Gastroesophageal sphincter (tissue), 4 donors: ENCODE results near the gene ABCA1. TPM values are rescaled to one million over a fixed set of nuclear protein-coding genes. Genes with fewer than 3 reads are reported as not detected.
A peak's percentile ranks its signal among the peaks of the same experiment; 100 is the strongest.

Experiments
- ATAC-seq: fragments of 150-250 bp; one replicate; pipeline ENCODE4 v1.9.1; 2016; ENCODE audit warnings: mild to moderate bottlenecking, moderate library complexity
- H3K27ac ChIP-seq, 4 donors: fragments of 200-600 bp; sonication (generic) in 3 of 4; 1 replicate in 3 of 4; 2 replicates in 1 of 4; pipeline ENCODE4 v1.5.1; 2016 to 2019
- H3K27me3 ChIP-seq: fragments of 200-600 bp; sonication (generic); one replicate; pipeline ENCODE4 v1.5.1; 2019
- H3K36me3 ChIP-seq, 2 donors: fragments of 200-600 bp; sonication (generic); one replicate each; pipeline ENCODE4 v1.5.1; 2019; ENCODE audit warnings: control low read depth in 1 of 2
- H3K4me1 ChIP-seq, 3 donors: fragments of 200-600 bp; sonication (generic); 1 replicate in 2 of 3; 2 replicates in 1 of 3; pipeline ENCODE4 v1.5.1; 2016 to 2019; ENCODE audit warnings: control low read depth in 2 of 3
- H3K4me3 ChIP-seq, 2 donors: fragments of 200-600 bp; sonication (generic); one replicate each; pipeline ENCODE4 v1.5.1; 2019; ENCODE audit warnings: mild to moderate bottlenecking in 1 of 2, moderate library complexity in 1 of 2
- H3K9me3 ChIP-seq, 3 donors: fragments of 200-600 bp; sonication (generic); one replicate each; pipeline ENCODE4 v1.5.1; 2017 to 2019; ENCODE audit warnings: control low read depth in 2 of 3
- EP300 ChIP-seq: sonication (generic); formaldehyde crosslinking; IDR thresholded peaks from one replicate; pipeline ENCODE4 v1.6.1; 2017; ENCODE audit warnings: antibody characterized with exemption, mild to moderate bottlenecking
- POLR2A ChIP-seq, 2 donors: fragments of 450-650 bp; IDR thresholded peaks; one replicate each; pipeline ENCODE4 v1.6.1; 2017; ENCODE audit warnings: antibody characterized with exemption in 2 of 2, mild to moderate bottlenecking in 2 of 2, moderate library complexity in 1 of 2
- POLR2AphosphoS5 ChIP-seq: sonication (generic); formaldehyde crosslinking; IDR thresholded peaks from one replicate; pipeline ENCODE4 v1.6.1; 2017; ENCODE audit warnings: antibody characterized with exemption
- WGBS, 2 donors: methylation state at CpG; one replicate each; pipeline ENCODE4 v1.1.5; 2018; ENCODE audit warnings: low coverage in 1 of 2; 5-methylcytosine and 5-hydroxymethylcytosine counted together
- total RNA-seq, 4 donors: library from RNA; depleted of rRNA; stranded (reverse); fragments of >200 nt; gene quantifications; one replicate each; pipeline ENCODE4 v1.1.0, GENCODE V29; 2016
- TF ChIP-seq, protein P1 (sequence below), 4 experiments: fragments of 200-600 bp in 2 of 4; fragments of 450-650 bp in 2 of 4; sonication (generic) in 1 of 4; IDR thresholded peaks; one replicate each; pipeline ENCODE4 v1.5.1; 2017 to 2019; ENCODE audit warnings: antibody characterized with exemption in 4 of 4, mild to moderate bottlenecking in 2 of 4, moderate library complexity in 2 of 4

Gene ABCA1
- total RNA-seq, 4 donors from 2014 or later: 46.2 to 91.5 (median 64.9) TPM

DNA sequence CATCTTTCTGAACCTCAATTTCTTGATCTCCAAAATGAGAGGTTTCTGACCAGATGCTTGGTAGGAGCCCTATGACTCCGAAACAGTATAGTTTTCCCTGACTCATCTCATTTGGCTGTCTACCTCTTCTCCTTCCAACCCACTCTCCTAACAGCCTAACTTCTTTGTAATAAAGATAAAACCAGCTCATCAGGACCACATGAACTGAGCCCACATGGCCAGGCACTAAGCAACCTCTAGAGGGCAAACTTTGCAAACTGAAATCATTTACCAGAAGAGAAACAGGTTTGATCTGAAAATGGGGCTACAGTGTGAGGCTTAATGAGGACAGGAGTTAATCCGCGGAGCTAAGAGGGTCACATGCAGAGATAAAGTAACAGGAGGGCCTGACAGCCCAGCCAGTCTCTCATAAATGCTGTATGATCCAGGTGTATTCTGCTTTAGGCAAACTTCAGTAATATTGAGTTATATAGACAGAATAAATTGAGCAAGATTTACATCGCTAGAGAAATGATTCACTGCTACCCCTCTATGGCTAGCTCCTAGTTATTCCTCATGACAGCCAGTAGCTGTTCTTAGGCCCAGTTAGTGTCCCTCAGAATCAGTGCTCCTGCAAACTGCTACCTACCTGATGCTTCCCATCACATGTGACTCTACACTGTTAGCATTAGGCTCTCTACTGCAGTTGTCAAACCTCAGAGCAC, 64.6 kb downstream of the ABCA1 start:
- H3K27ac ChIP-seq: peak overlapping the region in 3 of 4 donors; percentile 5 to 34 (median 19)
- H3K9me3 ChIP-seq: no peaks in the 10 kb centered on the region
- TF ChIP-seq, protein P1, sequence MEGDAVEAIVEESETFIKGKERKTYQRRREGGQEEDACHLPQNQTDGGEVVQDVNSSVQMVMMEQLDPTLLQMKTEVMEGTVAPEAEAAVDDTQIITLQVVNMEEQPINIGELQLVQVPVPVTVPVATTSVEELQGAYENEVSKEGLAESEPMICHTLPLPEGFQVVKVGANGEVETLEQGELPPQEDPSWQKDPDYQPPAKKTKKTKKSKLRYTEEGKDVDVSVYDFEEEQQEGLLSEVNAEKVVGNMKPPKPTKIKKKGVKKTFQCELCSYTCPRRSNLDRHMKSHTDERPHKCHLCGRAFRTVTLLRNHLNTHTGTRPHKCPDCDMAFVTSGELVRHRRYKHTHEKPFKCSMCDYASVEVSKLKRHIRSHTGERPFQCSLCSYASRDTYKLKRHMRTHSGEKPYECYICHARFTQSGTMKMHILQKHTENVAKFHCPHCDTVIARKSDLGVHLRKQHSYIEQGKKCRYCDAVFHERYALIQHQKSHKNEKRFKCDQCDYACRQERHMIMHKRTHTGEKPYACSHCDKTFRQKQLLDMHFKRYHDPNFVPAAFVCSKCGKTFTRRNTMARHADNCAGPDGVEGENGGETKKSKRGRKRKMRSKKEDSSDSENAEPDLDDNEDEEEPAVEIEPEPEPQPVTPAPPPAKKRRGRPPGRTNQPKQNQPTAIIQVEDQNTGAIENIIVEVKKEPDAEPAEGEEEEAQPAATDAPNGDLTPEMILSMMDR (IDR thresholded peaks at IDR 0.05): peak; percentile 50 to 74 (median 69)
- no peak for TF ChIP-seq POLR2AphosphoS5
- H3K4me3 ChIP-seq: no peak overlapping the region
- WGBS, 2 donors: 10 to 36% methylated on average over 3 to 4 of the region's 4 CpGs
- H3K27me3 ChIP-seq: no peaks in the 10 kb centered on the region
- ATAC-seq: peak; percentile 37
- H3K36me3 ChIP-seq: peaks cover 0 to 81% of the 10 kb centered on the region in 2 donors
- H3K4me1 ChIP-seq: peaks cover 6 to 58% (median 6%) of the 10 kb centered on the region in 3 donors

DNA sequence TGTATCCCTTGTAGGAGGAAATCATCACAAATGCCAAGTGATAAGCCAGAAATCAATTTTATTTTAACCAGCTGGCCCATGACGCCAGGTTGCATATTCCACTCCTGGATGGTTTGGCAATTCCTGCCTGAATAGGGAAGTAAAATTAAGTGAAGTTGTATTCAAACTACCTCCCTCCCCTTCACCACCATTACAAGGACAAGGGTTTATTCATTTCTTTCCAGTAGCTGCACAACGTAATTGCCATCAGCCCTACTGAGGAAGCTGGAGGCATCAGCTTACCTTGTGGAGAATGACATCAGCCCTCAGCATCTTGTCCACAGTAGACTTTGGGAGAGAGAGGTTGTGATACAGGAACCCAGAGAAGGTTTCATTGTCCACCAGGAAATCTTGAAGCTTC, 66.6 kb downstream of the ABCA1 start:
- Histone ChIP-seq H3K4me3 (no peak overlapping the region), H3K9me3 (no peaks in the 10 kb centered on the region), H3K27me3 (no peaks in the 10 kb centered on the region), H3K36me3 (peaks cover 0 to 81% of the 10 kb centered on the region in 2 donors), H3K27ac (peak overlapping the region in 1 of 4 donors; percentile 22), H3K4me1 (peaks cover 6 to 61% (median 6%) of the 10 kb centered on the region in 3 donors)
- WGBS, 2 donors: 55 to 71% methylated on average over 1 to 2 of the region's 2 CpGs
- TF ChIP-seq POLR2AphosphoS5: no peak
- TF ChIP-seq, protein P1 (IDR thresholded peaks at IDR 0.05): no peak
- TF ChIP-seq POLR2A (IDR thresholded peaks at IDR 0.05): no peak
- no peak for ATAC-seq

DNA sequence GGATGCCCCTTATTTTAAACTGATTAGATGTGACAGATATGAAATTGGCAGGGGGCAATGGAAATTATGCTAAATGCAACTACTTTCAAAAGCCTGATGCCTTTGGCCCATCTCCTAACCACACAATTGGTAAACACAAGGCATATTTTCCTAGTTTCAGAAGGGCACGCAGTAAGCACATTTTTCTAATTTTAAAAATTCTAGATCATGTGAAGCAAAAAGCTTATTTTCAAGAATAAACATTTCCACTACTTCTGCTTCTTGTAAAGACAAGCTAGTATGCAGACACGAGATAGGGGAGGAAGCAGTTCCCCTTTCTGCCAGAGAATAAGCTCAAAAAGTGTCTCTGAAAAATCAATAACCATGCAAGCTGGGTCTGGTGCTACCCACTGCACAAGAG, 67.7 kb downstream of the ABCA1 start:
- Histone ChIP-seq H3K27ac (peak overlapping the region in 1 of 4 donors; percentile 44), H3K9me3 (no peaks in the 10 kb centered on the region), H3K27me3 (no peaks in the 10 kb centered on the region), H3K36me3 (peaks cover 0 to 82% of the 10 kb centered on the region in 2 donors), H3K4me1 (peaks cover 6 to 71% (median 6%) of the 10 kb centered on the region in 3 donors), H3K4me3 (no peak overlapping the region)
- TF ChIP-seq POLR2A (IDR thresholded peaks at IDR 0.05) (no peak), POLR2AphosphoS5 (no peak), EP300 (no peak)
- TF ChIP-seq, protein P1 (IDR thresholded peaks at IDR 0.05): no peak
- WGBS, 2 donors: 18 to 36% methylated on average over 2 of the region's 2 CpGs
- no peak for ATAC-seq

DNA sequence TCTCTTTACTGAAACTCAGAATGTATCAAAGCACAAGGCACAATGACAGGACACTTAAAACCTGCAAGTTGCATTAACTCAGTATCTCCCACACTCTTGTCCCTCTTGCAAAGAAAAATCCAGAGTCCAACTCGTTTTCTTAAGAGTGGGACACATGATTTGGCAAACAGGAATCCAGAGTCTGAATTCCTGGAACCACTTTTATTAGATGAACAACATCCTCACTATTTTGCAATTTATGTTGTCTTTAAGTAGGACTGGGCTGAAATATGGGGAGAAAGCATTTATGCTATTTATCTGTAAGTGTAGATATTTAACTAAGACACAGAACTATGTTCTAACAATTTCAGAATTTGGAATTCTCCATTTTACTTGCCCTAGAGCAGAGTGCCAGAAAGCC, 69.1 kb downstream of the ABCA1 start:
- Histone ChIP-seq H3K36me3 (peaks cover 5 to 84% of the 10 kb centered on the region in 2 donors), H3K9me3 (no peaks in the 10 kb centered on the region), H3K27ac (peak overlapping the region in 3 of 4 donors; percentile 2 to 44 (median 5)), H3K4me1 (peaks cover 5 to 73% (median 6%) of the 10 kb centered on the region in 3 donors), H3K4me3 (no peak overlapping the region), H3K27me3 (no peaks in the 10 kb centered on the region)
- ATAC-seq: no peak
- 33 to 44% methylated on average over 1 of the region's 1 CpG for WGBS, 2 donors
- TF ChIP-seq EP300 (no peak), POLR2A (IDR thresholded peaks at IDR 0.05) (no peak), POLR2AphosphoS5 (no peak)
- TF ChIP-seq, protein P1 (IDR thresholded peaks at IDR 0.05): no peak

DNA sequence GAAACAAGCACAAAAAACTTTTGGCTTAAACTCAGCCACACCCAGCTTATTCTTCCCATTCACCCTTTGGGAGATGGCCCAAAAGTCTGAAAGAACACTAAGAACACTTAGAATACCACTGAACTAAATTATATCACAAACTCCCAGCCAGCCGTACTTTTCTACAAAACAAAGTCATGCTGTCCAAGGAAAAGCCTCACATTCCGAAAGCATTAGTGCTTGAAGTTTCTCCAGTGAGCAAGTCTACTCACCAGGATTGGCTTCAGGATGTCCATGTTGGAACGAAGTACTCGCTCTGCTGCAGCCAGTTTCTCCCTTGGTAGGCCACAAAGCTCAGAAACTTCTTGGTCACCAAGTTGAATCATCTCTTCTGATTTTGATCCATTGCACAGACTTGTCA, 69.7 kb downstream of the ABCA1 start:
- WGBS, 2 donors: 40 to 83% methylated on average over 1 to 4 of the region's 4 CpGs
- Histone ChIP-seq H3K4me1 (peaks cover 0 to 71% (median 6%) of the 10 kb centered on the region in 3 donors), H3K36me3 (peaks cover 5 to 90% of the 10 kb centered on the region in 2 donors), H3K27ac (no peak overlapping the region), H3K9me3 (no peaks in the 10 kb centered on the region), H3K4me3 (no peak overlapping the region), H3K27me3 (no peaks in the 10 kb centered on the region)
- no peak for TF ChIP-seq EP300
- TF ChIP-seq, protein P1 (IDR thresholded peaks at IDR 0.05): no peak
- peak; percentile 47 for TF ChIP-seq POLR2AphosphoS5
- TF ChIP-seq POLR2A (IDR thresholded peaks at IDR 0.05): no peak
- ATAC-seq: peak; percentile 75
